HG03025 (cell line): Measurements from ENCODE around the gene XAF1.
"Not testable (repeated sequence)": the region's sequence is repeated elsewhere in the genome, so short reads cannot be mapped to it uniquely, and the experiment has no call there.

Experiments
- ATAC-seq: cut with Tn5 transposase; IDR thresholded peaks from one replicate; pipeline ENCODE4 v1.9.1; 2021; ENCODE audit warnings: mild to moderate bottlenecking, moderate library complexity; ENCODE audit not compliant: unreplicated experiment, low FRiP score

XAF1 gene, protein sequence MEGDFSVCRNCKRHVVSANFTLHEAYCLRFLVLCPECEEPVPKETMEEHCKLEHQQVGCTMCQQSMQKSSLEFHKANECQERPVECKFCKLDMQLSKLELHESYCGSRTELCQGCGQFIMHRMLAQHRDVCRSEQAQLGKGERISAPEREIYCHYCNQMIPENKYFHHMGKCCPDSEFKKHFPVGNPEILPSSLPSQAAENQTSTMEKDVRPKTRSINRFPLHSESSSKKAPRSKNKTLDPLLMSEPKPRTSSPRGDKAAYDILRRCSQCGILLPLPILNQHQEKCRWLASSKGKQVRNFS

DNA sequence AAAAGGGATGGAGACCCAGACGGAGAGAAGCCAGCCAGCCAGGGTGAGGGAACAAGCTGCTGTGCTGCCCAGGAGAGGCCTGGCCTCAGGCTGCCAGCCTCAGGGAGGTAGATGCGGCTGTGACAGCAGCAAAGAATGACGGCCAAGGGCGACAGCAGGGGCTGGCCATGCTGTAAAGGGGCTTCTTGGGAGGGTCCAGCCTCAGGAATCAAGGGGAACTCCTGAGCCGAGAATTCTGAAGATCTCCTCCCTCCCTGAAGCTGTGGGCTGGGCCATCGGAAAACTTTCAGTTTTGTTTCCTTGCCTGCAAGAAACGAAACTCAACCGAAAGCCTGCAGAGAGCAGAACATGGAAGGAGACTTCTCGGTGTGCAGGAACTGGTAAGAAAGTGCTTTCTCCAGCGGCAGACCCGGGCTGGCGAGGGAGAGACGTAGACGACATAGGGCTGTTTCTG, at the start of gene XAF1:
Gene XAF1 (plus strand): TSS at position 316 of the 454 bp plus-strand sequence. CDS start 33 bp downstream, at position 349.
- ATAC-seq: no peak

DNA sequence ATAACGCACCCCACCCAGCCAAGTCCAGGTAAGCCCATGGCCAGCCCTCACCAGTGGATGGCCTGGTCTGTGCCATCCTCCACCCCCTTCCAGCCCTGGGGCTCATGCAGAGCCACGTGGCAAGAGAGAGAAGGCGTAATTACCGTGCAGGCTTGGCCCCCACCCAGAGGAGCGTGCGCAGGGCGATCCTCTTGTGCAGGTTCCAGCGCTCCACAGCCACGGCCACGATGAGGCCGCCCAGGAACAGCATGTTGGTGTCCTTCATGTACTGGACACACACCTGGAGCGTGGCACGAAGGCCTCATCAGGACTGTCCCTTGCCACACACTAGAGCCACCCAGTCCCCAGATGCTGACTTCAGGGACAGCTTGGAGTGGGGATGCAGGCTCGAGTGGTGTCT, 49.3 kb upstream of the XAF1 start:
- no peak for ATAC-seq

- no peak for ATAC-seq
These were observed 48.9 kb upstream of the XAF1 start for GRCh38 chr17:6706996-6707395.

- no peak for ATAC-seq
These were observed 47.4 kb upstream of the XAF1 start for GRCh38 chr17:6708357-6708961.

- ATAC-seq: no peak
These were observed 45.5 kb upstream of the XAF1 start for GRCh38 chr17:6710317-6710716.

- ATAC-seq: no peak
These were observed 44.7 kb upstream of the XAF1 start for GRCh38 chr17:6711081-6711674.

DNA sequence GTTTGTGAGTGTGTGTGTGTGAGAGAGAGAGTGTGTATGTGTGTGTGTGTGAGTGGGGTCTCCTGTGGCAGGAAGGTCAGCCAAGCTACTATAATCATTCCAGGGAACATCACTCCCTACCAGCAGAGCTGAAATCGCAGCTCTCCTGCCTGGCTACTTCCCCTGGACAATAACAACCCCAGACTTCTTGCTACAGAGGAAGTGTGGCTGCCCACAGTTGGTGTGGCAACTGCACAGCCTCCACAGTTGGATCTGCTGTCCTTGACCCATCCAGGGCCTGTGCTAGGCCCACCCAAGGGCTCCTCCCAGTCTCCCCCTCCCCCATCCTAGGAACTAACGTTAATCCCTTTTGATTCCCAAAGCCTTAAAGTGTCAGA, 44.2 kb upstream of the XAF1 start:
- no peak for ATAC-seq

DNA sequence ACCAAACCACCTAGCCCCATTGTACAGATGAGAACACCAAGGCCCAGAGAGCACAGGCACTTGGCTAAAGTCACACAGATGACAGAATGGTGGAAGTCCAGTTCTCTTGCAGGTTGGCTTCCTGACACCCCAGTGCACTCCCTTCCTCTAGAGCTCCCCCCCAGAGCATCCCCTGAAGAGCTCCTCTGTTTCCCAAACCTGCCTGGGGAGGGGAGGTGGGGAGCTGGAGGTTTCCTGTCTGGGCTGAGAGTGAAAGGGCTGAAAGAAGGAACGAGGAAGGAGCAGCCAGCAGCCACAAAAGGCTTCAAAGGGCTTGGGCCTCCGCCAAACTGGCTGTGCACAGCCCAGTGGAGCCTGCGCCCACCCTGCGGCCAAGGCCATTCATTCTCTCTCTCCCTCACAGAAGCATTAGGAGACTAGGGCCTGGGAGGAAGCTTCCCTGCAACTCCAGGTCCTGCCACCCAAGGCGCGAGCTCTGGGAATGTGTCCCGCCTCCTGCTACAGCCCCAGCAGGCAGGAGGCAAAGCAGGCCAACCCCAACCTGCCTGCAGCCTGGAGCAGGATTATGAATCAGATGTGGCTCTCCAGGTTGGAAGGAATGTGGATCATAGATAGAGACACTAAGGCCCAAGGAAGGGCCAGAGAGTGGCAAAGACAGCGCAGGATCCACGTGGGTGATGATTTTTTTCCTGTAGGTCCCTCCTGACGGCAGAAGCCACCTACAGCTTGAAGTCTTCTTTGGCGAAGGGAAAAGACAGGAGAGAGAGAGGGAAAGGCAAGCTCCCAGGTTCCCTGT, 43.6 kb upstream of the XAF1 start:
- no peak for ATAC-seq

DNA sequence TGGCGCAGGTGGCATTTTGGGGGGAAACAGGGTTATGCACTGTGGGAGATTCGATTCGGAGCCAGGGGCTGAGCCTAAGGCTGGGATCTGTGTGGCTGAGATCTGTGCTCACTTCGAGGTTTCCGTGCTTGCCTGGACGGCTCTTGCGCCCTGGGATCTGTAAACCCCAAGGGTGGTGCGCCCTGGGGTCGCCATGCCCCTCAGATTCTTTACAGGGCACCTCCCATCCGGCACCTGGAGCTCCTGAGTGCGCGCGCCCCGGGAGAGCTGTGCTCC, 43.1 kb upstream of the XAF1 start:
- no peak for ATAC-seq

DNA sequence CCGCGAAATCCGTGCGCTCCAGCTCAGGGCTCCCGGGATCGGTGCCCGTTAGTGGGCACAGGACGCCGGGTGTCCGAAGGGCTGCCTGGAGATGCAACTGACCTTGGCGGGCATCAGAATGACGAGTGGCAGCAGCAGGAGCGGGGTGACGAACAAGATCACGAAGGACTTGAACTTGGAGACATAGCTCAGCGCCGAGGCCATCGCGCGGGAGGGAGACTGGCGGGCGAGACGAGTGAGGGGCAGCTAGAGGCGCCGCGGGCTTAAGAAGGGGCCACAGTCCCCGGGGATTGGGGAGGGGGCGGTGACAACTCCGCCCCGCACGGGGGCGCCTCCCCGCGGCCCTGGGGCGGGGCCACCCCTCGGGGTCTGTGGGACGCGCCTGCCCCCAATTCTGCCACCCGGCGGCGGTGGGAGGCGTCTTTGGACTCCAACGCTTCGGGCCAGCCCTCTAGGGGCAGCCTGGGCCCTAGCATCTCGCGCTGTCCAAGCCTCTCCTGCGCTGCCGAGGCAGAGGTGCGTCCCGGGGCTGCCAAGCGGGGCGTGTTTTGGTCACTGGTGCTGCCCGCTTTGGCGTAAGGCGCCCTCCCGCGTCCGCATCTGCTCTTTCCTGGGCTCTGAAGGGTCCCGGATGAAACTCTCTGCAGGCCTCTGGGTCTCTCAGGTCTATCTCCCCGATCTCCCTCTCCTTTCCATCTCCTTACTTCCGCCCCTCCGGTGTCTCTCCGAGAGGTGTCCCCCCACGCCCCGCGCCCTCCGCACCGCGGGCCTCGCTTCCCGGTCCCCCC, 42.5 kb upstream of the XAF1 start, which contains the start of gene SLC13A5:
Gene SLC13A5 (minus strand): TSS at position 240 of the 788 bp plus-strand sequence. CDS start 36 bp downstream, at position 204.
- ATAC-seq: no peak

DNA sequence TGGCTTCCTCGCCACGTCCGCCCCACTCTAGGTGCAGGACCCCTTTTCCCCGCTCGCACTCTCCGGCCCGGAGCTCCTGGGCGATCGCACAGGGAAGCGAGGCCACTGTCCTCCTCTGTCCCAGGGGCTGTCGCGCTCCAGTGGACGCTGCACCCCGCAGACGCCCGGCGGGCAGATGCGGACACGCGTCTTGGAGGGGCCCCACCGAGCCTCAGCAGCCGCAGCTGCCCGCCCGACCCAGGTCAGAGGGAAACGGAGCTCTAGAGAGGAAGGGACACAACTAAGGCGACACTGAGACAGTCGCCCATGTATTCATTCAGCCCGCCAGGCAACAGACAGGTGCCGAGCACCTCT, 42.0 kb upstream of the XAF1 start:
- no peak for ATAC-seq

DNA sequence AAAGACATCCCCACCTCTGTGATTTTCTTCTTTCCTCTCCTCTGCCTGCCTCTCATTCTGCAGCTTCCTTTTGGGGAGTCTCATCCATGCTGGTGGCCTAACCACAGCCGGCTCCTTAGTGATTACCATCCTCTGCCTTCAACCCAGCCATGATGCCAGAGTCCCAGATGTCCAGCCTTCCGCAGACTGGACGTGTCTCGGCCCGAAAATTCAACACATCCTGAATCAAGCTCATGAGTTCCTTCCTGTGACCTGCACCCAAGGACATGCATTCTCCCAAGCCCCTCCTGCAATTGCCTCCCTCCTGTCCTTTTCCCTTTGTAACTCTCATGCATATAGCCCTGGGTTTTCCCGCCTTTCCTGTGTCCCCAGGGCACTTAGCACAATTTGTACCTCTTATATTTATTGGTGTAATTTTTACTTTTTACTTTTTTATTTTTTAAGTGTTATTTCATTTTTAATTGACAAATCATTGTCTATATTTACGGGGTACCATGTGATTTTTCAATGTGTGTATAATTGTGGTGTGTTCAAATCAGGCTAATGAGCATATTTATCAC, 41.5 kb upstream of the XAF1 start:
- no peak for ATAC-seq

DNA sequence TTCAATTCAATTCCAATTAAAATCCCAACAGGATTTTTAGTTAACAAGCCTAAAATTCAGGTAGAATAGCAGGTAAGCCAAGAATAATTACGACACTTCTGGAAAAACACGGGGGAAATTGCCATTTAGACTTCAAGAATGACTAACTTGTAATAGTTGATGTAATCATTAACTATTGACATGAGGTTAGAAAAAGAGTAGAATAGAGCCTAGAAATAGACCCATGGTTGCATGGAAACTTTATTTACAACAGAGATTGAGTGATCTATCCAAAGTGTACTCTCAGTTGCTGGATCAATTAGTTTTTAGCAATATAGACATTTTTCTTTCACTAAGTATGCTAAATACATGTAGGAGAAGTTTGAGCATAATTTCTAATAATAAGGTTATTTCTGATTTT, 39.1 kb upstream of the XAF1 start:
- ATAC-seq: no peak

- no peak for ATAC-seq
These were observed 34.1 kb upstream of the XAF1 start for GRCh38 chr17:6721744-6722143.

- ATAC-seq: no peak
These were observed 31.8 kb upstream of the XAF1 start for GRCh38 chr17:6724009-6724408.

GRCh38 chr17:6729531-6729930, 26.3 kb upstream of the XAF1 start:
- ATAC-seq: no peak

DNA sequence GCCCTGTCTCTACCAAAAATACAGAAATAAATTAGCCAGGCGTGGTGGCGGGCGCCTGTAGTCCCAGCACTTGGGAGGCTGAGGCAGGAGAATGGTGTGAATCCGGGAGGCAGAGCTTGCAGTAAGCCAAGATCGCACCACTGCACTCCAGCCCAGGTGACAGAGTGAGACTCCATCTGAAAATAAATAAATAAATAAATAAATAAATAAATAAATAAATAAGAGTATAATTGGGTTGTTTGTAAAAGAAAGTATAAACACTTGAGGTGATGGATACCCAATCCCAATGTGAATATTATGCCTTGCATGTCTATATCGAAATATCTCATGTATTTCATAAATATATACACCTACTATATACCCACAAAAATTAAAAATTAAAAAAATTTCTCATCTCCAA, 9.2 kb upstream of the XAF1 start:
- not testable (repeated sequence) for ATAC-seq

- ATAC-seq: no peak
These were observed 7.2 kb upstream of the XAF1 start for GRCh38 chr17:6748617-6749016.

DNA sequence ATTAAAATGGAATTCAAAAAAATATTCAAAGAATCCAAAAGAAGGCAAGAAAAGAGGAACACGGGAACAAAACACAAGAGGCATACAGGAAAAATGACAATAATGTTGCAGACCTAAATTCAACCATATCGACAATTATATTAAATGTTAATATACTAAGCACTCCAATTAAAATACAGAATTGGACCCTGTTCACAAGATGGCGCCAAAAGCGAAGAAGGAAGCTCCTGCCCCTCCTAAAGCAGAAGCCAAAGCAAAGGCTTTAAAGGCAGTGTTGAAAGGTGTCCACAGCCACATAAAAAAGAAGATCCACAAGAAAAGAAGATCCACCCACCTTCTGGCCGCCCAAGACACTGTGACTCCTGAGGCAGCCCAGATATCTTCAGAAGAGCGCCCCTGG, 6.3 kb upstream of the XAF1 start:
- ATAC-seq: no peak
